Measurements from ENCODE around the gene TMEM238. TPM values are rescaled to one million over a fixed set of nuclear protein-coding genes. Genes with fewer than 3 reads are reported as not detected.

The TMEM238 gene
- total RNA-seq, 1 experiment from 2014 or later, result 7.4 TPM

GRCh38 chr19:55373306-55373992, 10.6 kb downstream of the TMEM238 start:
- BruUV-seq (replicated peaks), result no TSS peak
- Histone ChIP-seq H3K4me1 (ENCODE audit: control insufficient read depth, insufficient read depth, low read length) (peaks cover 54% of the 10 kb centered on the region), H3K4me3 (ENCODE audit: low read depth in 2 of 2, low read length in 2 of 2) (no peak overlapping the region; a peak in 1 of 4 replicates), H3K27ac (ENCODE audit: low read length) (peak overlapping the region; percentile 32; the same call in 1 of the 2 replicates), H3K27me3 (ENCODE audit: control insufficient read depth, insufficient read depth, low read length) (no peaks in the 10 kb centered on the region), H3K36me3 (ENCODE audit: control insufficient read depth, insufficient read depth, low read length) (no peaks in the 10 kb centered on the region), H3K9me3 (ENCODE audit: control insufficient read depth, insufficient read depth, low read depth, low read length) (no peaks in the 10 kb centered on the region)
- ChIA-PET POLR2A (interaction anchor here (0.5 to 0.7 kb wide), 2 partner anchors 58 to 164 kb away, joined by 3 read pairs; no protein-coding TSS in a partner anchor), CTCF (no interaction called here)
- DNase-seq (ENCODE audit: low read depth, low spot score) (no peak), ATAC-seq (peak; percentile 11)
- in situ Hi-C loops (cut with HindIII; ENCODE audit: low pct_unique_long_range_greater_than_20kb, low sequenced_read_pairs) (no loop called here), intact Hi-C loops (cut with micrococcal nuclease; ENCODE audit: unreplicated experiment) (loop anchor here (10.0 kb wide), 1 partner anchor 79 kb away; no protein-coding TSS in a partner anchor)
- TF ChIP-seq POLR2AphosphoS5 (IDR thresholded peaks at IDR 0.05; ENCODE audit: low read depth, low read length) (no peak), CTCF (IDR thresholded peaks at IDR 0.05) (no peak), REST (IDR thresholded peaks at IDR 0.05; ENCODE audit: insufficient read depth in 1 of 2, low read depth in 2 of 2, low read length in 1 of 2) (no peak), TCF7L2 (IDR thresholded peaks at IDR 0.05; ENCODE audit: low read depth, low read length) (no peak), SIN3A (IDR thresholded peaks at IDR 0.05; ENCODE audit: borderline replicate concordance, insufficient read depth, low read depth, low read length) (no peak)

- ATAC-seq (no peak), DNase-seq (ENCODE audit: low read depth, low spot score) (no peak)
- in situ Hi-C loops (cut with HindIII; ENCODE audit: low pct_unique_long_range_greater_than_20kb, low sequenced_read_pairs) (no loop called here), intact Hi-C loops (cut with micrococcal nuclease; ENCODE audit: unreplicated experiment) (loop anchor here (10.0 kb wide), 1 partner anchor 78 kb away; no protein-coding TSS in a partner anchor)
- ChIA-PET POLR2A (interaction anchor here (0.5 kb wide), 1 partner anchor 163 kb away, joined by 3 read pairs; no protein-coding TSS in a partner anchor), CTCF (no interaction called here)
- Histone ChIP-seq H3K36me3 (ENCODE audit: control insufficient read depth, insufficient read depth, low read length) (no peaks in the 10 kb centered on the region), H3K4me1 (ENCODE audit: control insufficient read depth, insufficient read depth, low read length) (peaks cover 47% of the 10 kb centered on the region), H3K27ac (ENCODE audit: low read length) (peak overlapping the region; percentile 6; the same call in 1 of the 2 replicates), H3K27me3 (ENCODE audit: control insufficient read depth, insufficient read depth, low read length) (no peaks in the 10 kb centered on the region), H3K4me3 (ENCODE audit: low read depth in 2 of 2, low read length in 2 of 2) (no peak overlapping the region), H3K9me3 (ENCODE audit: control insufficient read depth, insufficient read depth, low read depth, low read length) (no peaks in the 10 kb centered on the region)
- TF ChIP-seq POLR2AphosphoS5 (IDR thresholded peaks at IDR 0.05; ENCODE audit: low read depth, low read length) (no peak), TCF7L2 (IDR thresholded peaks at IDR 0.05; ENCODE audit: low read depth, low read length) (no peak), SIN3A (IDR thresholded peaks at IDR 0.05; ENCODE audit: borderline replicate concordance, insufficient read depth, low read depth, low read length) (no peak), REST (IDR thresholded peaks at IDR 0.05; ENCODE audit: insufficient read depth in 1 of 2, low read depth in 2 of 2, low read length in 1 of 2) (no peak), CTCF (IDR thresholded peaks at IDR 0.05) (no peak)
- BruUV-seq (replicated peaks), result no TSS peak
These were observed 11.6 kb downstream of the TMEM238 start for GRCh38 chr19:55372316-55373081.
